HepG2 (cell line): Measurements from ENCODE around the gene CMTR2. TPM values are rescaled to one million over a fixed set of nuclear protein-coding genes. Genes with fewer than 3 reads are reported as not detected.

Experiments used
- AGO2 ChIP-seq: fragments of 200-400 bp; formaldehyde crosslinking; optimal IDR thresholded peaks from 2 replicates; pipeline ENCODE3; 2017; ENCODE audit warnings: mild to moderate bottlenecking, low read depth, low read length, moderate library complexity
- ELF4 ChIP-seq: sonication (generic); formaldehyde crosslinking; IDR thresholded peaks from 2 replicates; pipeline ENCODE4 v1.5.0; 2020; ENCODE audit warnings: missing genetic modification reagents, mild to moderate bottlenecking, moderate library complexity, borderline replicate concordance
- FLYWCH1 ChIP-seq: sonication (generic); formaldehyde crosslinking; IDR thresholded peaks from 2 replicates; pipeline ENCODE4 v1.8.1; 2023; ENCODE audit warnings: mild to moderate bottlenecking, missing genetic modification reagents
- KDM3A ChIP-seq: IDR thresholded peaks from 2 replicates; pipeline ENCODE4 v1.6.1; 2018; ENCODE audit warnings: low read depth, missing compliant biosample characterization
- MED8 ChIP-seq: sonication (generic); formaldehyde crosslinking; IDR thresholded peaks from 2 replicates; pipeline ENCODE4 v1.8.1; 2023; ENCODE audit warnings: mild to moderate bottlenecking, missing genetic modification reagents; ENCODE audit not compliant: insufficient replicate concordance
- NFATC3 ChIP-seq: sonication (generic); formaldehyde crosslinking; IDR thresholded peaks from 2 replicates; pipeline ENCODE4 v1.5.1; 2020; ENCODE audit warnings: mild to moderate bottlenecking, missing genetic modification reagents
- PHF20 ChIP-seq: sonication (generic); formaldehyde crosslinking; IDR thresholded peaks from 2 replicates; pipeline ENCODE4 v1.5.0; 2020; ENCODE audit warnings: mild to moderate bottlenecking, missing genetic modification reagents
- RCOR2 ChIP-seq: IDR thresholded peaks from 2 replicates; pipeline ENCODE4 v1.6.1; 2016; ENCODE audit warnings: missing biosample characterization, missing genetic modification reagents
- TFDP2 ChIP-seq: sonication (generic); formaldehyde crosslinking; IDR thresholded peaks from 2 replicates; pipeline ENCODE4 v1.4.0; 2020; ENCODE audit warnings: missing genetic modification reagents
- ZBTB43 ChIP-seq: sonication (generic); formaldehyde crosslinking; conservative IDR thresholded peaks from 2 replicates; pipeline ENCODE4 v1.4.0; 2020; ENCODE audit warnings: missing genetic modification reagents
- ZNF20 ChIP-seq: sonication (generic); formaldehyde crosslinking; IDR thresholded peaks from 2 replicates; pipeline ENCODE4 v1.4.0; 2020; ENCODE audit warnings: mild to moderate bottlenecking, moderate library complexity, missing genetic modification reagents
- ZNF329 ChIP-seq: sonication (generic); formaldehyde crosslinking; IDR thresholded peaks from 2 replicates; pipeline ENCODE4 v1.9.0; 2021; ENCODE audit warnings: low read depth, mild to moderate bottlenecking, missing genetic modification reagents
- ZNF33A ChIP-seq: sonication (generic); formaldehyde crosslinking; IDR thresholded peaks from 2 replicates; pipeline ENCODE4 v1.5.1; 2020; ENCODE audit warnings: missing genetic modification reagents, mild to moderate bottlenecking, moderate library complexity, borderline replicate concordance
- ZNF496 ChIP-seq: sonication (generic); formaldehyde crosslinking; IDR thresholded peaks from 2 replicates; pipeline ENCODE4 v1.8.1; 2023; ENCODE audit warnings: mild to moderate bottlenecking, moderate library complexity, missing genetic modification reagents; ENCODE audit not compliant: insufficient replicate concordance
- ZSCAN21 ChIP-seq: sonication (generic); formaldehyde crosslinking; IDR thresholded peaks from 2 replicates; pipeline ENCODE4 v1.8.0; 2022; ENCODE audit warnings: mild to moderate bottlenecking, missing genetic modification reagents, moderate library complexity, borderline replicate concordance
- polyA plus RNA-seq, 8 experiments: library from polyadenylated mRNA; depleted of rRNA in 3 of 8; stranded (reverse) in 7 of 8; unstranded in 1 of 8; fragments of >200 nt; fragmentation: Illumina TruSeq in 4 of 8; extraction: Trizol in 4 of 8; gene quantifications; 2 replicates each; pipeline versions ENCODE4 v1.2.1 to v1.2.3, GENCODE V29; 2011 to 2016; ENCODE audit warnings: low read depth in 4 of 8, missing spikeins in 1 of 8, mixed read lengths in 1 of 8; ENCODE audit not compliant: insufficient read depth in 1 of 8
- total RNA-seq, 5 experiments: library from RNA; depleted of rRNA; stranded (reverse); fragments of >200 nt; fragmentation: Illumina TruSeq; extraction: Trizol; gene quantifications; 2 replicates each; pipeline ENCODE4 v1.2.3, GENCODE V29; 2016; ENCODE audit warnings: low read depth in 1 of 5
- TF ChIP-seq, protein P1 (sequence below): sonication (generic); formaldehyde crosslinking; IDR thresholded peaks from 2 replicates; pipeline ENCODE4 v1.9.0; 2021; ENCODE audit warnings: mild to moderate bottlenecking, missing genetic modification reagents
- TF ChIP-seq, protein P2 (sequence below), 2 experiments: sonication (generic) in 1 of 2; formaldehyde crosslinking in 1 of 2; IDR thresholded peaks; 2 replicates each; pipeline versions ENCODE4 v1.4.0 to v1.6.1; 2018 to 2020; ENCODE audit warnings: missing genetic modification reagents in 2 of 2, borderline replicate concordance in 1 of 2, low read depth in 1 of 2, mild to moderate bottlenecking in 1 of 2, missing biosample characterization in 1 of 2

CMTR2 gene
- total and polyA plus RNA-seq, 2 of the 13 experiments (the other 11 are each of a cell fraction or from before 2014, with no cell fraction given) = 15.0 to 19.9 TPM

DNA sequence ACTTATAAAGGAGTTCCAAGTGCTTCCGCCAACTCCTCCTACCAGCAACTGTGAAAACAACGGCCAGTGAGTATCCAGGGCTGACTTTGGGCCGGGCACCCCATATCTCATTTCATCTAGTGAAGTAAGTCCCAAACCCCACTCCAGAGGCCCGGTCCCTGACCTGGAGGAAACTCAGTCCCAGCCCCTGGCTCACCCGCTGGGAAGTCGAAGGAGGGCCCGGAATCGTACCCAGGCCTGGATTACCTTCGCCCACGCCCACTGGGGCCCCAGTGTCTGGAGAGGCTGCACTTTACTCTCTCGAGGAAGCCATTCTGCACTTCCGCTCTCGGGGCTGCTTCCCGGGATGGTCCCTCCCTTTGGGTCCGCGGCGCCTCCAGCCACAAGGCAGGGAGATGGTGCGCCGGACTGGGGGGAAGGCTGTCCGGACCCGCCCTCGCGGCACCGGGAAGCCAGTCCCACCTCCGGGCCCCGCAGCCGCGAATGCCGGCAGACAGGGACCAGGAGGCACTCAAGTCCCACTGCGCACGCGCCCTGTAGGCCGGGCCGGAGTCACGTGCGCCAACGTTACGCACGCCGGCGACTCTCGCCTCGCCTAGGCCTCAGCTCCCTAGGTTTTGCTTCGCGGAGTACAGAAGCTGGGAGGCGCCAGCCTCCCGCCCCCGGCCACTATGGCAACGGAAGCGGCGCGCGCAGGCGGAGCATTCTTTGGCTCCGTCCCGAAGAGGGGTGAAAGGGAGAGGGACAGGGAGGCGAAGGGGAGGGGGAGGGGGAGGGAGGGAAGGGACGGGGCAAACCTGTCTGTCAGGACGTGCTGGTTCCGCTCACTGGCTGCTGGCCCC lies at the start of gene CMTR2 (continued):
- TF ChIP-seq, protein P1, sequence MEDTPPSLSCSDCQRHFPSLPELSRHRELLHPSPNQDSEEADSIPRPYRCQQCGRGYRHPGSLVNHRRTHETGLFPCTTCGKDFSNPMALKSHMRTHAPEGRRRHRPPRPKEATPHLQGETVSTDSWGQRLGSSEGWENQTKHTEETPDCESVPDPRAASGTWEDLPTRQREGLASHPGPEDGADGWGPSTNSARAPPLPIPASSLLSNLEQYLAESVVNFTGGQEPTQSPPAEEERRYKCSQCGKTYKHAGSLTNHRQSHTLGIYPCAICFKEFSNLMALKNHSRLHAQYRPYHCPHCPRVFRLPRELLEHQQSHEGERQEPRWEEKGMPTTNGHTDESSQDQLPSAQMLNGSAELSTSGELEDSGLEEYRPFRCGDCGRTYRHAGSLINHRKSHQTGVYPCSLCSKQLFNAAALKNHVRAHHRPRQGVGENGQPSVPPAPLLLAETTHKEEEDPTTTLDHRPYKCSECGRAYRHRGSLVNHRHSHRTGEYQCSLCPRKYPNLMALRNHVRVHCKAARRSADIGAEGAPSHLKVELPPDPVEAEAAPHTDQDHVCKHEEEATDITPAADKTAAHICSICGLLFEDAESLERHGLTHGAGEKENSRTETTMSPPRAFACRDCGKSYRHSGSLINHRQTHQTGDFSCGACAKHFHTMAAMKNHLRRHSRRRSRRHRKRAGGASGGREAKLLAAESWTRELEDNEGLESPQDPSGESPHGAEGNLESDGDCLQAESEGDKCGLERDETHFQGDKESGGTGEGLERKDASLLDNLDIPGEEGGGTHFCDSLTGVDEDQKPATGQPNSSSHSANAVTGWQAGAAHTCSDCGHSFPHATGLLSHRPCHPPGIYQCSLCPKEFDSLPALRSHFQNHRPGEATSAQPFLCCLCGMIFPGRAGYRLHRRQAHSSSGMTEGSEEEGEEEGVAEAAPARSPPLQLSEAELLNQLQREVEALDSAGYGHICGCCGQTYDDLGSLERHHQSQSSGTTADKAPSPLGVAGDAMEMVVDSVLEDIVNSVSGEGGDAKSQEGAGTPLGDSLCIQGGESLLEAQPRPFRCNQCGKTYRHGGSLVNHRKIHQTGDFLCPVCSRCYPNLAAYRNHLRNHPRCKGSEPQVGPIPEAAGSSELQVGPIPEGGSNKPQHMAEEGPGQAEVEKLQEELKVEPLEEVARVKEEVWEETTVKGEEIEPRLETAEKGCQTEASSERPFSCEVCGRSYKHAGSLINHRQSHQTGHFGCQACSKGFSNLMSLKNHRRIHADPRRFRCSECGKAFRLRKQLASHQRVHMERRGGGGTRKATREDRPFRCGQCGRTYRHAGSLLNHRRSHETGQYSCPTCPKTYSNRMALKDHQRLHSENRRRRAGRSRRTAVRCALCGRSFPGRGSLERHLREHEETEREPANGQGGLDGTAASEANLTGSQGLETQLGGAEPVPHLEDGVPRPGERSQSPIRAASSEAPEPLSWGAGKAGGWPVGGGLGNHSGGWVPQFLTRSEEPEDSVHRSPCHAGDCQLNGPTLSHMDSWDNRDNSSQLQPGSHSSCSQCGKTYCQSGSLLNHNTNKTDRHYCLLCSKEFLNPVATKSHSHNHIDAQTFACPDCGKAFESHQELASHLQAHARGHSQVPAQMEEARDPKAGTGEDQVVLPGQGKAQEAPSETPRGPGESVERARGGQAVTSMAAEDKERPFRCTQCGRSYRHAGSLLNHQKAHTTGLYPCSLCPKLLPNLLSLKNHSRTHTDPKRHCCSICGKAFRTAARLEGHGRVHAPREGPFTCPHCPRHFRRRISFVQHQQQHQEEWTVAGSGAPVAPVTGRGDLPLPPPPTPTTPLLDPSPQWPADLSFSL (CRISPR knock-in tag) = peak; percentile 61; the same call in 1 of the 2 replicates
- TF ChIP-seq PHF20 (CRISPR knock-in tag) = peak; percentile 90
- peak; percentile 93 for TF ChIP-seq TFDP2
- TF ChIP-seq NFATC3 (CRISPR knock-in tag) = peak; percentile 93
- no peak for TF ChIP-seq RCOR2 (CRISPR knock-in tag)
- peak; percentile 96 for TF ChIP-seq ZNF20 (CRISPR knock-in tag)
- TF ChIP-seq ZSCAN21 (CRISPR knock-in tag) = peak; percentile 92
- peak; percentile 57; the same call in 1 of the 2 replicates for TF ChIP-seq ZNF33A (CRISPR knock-in tag)
- TF ChIP-seq KDM3A = peak; percentile 89
- peak; percentile 95 for TF ChIP-seq ZBTB43 (CRISPR knock-in tag)
- TF ChIP-seq ZNF496 = no peak
- peak; percentile 40; the same call in 1 of the 2 replicates for TF ChIP-seq FLYWCH1 (CRISPR knock-in tag)
- TF ChIP-seq ELF4 (CRISPR knock-in tag) = peak; percentile 85; the same call in 1 of the 2 replicates
- TF ChIP-seq AGO2 = peak; percentile 72
- peak; percentile 78 for TF ChIP-seq MED8 (CRISPR knock-in tag)
- TF ChIP-seq ZNF329 (CRISPR knock-in tag) = peak; percentile 90
- TF ChIP-seq, protein P2, sequence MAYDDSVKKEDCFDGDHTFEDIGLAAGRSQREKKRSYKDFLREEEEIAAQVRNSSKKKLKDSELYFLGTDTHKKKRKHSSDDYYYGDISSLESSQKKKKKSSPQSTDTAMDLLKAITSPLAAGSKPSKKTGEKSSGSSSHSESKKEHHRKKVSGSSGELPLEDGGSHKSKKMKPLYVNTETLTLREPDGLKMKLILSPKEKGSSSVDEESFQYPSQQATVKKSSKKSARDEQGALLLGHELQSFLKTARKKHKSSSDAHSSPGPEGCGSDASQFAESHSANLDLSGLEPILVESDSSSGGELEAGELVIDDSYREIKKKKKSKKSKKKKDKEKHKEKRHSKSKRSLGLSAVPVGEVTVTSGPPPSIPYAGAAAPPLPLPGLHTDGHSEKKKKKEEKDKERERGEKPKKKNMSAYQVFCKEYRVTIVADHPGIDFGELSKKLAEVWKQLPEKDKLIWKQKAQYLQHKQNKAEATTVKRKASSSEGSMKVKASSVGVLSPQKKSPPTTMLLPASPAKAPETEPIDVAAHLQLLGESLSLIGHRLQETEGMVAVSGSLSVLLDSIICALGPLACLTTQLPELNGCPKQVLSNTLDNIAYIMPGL (CRISPR knock-in tag; IDR thresholded peaks at IDR 0.05; ENCODE audit: borderline replicate concordance in 1 of 2, low read depth in 1 of 2) = peak; percentile 82 to 95; a peak in 3 of 4 replicates
